NCI-H1436 treated with DMSO at 0.1 percent for 48 hours (cell line): ENCODE data around the gene MRPL10.

Experiments
- DNase-seq: peaks from one replicate; lab custom pipeline; 2025; lab: John Stamatoyannopoulos, UW

The MRPL10 gene

DNA sequence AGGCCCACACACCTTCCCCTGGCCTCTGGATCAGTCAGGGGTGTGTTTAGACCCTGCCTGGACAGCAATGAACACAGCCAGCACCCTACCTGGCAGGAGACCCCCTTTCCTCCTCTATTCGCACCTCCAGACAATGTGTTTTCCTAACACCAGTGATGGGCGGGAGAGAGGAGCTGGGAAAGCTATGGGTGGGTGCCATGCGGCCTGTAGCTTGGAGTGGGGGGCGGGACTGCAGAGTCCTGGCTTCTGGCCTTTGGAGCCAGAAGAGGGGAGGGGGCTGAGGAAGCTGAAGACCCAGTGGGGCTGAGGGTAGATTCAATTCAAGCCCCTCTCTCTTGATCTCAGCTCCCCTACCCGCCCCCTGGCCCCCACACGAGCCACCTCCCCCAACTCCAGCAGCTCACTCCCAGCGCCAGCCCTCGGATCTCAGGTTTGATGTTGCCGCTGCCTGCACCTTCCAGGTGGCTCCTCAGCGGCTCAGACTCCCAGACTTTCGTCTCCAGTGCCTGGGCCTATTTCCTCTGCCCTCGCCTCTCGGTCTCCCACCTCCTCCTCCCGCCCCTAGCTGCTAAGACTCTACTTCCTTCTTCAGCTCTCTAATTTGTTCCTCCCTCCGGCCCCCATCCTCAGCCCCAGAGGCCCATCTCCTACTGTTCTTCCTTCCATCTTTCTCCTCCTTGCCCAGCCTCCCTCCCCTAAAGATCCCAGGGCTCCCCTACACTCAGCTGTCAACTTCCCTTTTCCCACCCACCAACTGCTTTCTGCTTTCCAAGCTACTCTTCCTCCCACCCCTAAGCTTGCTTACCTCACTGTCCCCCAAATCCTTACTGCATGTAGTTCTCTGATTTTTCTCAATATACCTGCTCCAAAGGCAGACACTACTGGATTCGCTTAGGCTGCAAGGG, 26.5 kb upstream of the MRPL10 start:
- no peak for DNase-seq

DNA sequence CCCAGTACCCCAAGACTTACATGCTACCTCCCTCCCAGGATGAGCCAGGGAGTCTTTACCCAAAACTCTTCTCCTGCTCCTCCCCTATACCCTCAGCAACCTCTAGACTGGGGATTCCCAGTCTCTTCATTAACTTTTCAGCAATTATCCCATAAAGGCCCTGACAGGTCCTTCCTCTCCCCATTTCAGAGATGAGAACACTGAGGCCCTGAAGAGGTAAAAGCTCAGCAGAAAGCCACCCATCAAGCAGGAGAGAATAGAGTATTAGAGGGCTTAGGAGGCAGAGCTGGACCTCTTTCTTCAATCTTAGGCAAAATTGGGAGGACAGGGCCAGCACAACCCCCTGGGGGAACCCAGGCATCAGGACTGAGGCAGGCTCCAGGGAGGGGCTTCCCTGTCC, 25.5 kb upstream of the MRPL10 start:
- no peak for DNase-seq

DNA sequence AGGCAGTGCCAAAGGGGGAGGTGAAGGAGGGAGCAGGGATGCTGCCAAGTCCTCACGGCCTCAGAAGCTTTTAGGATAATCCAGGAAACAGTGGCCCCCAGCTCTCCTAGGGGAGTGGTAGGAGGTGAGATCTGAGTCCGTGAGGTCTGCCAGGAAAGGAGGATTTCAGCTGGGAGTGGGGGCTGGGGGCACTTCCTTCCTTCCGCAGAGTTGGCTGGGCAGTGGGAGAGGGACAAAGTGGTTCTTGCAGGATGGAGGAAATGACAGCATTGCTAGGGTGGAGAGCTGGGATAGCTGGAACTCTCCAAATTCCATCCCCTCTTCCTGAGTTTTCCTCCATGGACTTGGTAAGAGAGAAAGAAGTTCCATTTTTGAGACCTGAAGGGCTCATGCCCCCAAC, 24.4 kb upstream of the MRPL10 start:
- no peak for DNase-seq

DNA sequence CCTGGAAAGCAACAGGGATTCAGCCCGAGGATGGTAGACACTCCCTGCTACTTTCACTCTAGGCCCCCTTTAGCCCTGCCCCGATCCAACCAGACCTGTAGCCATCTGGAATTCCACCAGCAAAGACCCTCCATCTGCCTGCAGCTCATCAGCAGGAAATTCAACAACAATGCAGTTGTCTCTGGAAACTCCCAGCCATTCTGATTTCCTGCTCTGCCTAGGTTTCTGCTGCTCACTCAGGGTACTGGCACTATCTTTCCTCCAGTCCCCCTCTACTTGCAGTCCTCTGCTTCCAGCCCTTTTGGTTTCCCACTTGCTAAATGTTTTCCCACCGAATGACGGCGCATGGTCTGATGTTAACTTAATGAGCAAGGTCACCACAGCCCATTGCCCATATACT, 22.3 kb upstream of the MRPL10 start:
- no peak for DNase-seq

DNA sequence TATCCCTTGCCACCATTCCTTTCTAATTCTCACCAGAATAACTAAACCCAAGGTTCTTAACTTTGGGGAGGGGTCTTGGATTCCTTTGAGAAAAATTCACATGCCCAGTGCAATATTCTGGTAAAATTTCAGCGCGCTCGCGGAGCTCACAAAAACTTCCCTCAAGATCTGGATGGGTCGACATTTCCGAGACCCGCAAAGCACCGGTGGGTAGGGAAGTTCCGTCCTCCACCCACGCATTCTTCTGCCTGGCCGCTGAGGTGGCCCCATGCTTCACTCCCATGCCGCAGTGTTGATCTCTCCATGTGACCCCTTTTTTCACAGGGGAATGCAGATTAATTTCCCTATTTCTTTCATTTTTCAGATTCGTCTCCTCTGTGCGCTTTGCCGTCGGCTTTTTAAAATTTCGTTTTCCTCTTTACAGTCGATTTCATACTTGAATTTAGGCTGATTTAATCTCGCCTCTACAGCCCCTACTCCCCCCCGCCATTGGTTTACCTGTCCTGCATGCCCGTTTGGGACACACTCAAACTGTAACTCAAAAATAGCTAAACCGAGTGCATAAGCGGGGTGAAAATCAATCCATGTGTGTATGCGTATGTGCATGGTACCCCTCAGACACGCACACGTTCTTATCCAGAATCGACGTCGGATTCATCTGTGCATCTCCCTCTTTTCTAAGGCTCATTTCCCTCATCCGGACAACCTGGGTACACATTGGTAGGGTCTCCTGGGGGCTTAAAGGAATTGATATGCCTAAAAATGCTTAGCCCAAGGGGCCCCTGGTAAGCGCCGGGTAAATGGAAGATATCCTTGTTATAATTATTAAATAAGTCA, 21.0 kb upstream of the MRPL10 start:
- DNase-seq: no peak

DNA sequence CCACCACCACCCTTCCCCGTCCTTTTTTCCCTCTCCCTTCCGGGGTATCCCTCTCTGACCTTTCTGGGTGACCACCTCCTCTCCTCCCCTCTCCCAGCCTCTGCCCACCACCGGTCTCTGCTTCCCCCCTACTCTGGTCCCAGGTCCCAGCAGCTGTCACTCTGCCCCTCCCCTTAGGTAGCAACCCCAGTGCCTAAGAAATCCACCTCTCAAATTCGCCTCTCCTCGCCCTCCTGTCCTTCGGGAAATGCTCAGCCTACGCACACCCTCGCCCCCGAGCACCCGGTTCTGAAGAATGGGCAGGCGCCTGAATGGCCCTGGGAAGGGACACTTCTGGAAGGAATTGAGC, 20.4 kb upstream of the MRPL10 start:
- DNase-seq: no peak

DNA sequence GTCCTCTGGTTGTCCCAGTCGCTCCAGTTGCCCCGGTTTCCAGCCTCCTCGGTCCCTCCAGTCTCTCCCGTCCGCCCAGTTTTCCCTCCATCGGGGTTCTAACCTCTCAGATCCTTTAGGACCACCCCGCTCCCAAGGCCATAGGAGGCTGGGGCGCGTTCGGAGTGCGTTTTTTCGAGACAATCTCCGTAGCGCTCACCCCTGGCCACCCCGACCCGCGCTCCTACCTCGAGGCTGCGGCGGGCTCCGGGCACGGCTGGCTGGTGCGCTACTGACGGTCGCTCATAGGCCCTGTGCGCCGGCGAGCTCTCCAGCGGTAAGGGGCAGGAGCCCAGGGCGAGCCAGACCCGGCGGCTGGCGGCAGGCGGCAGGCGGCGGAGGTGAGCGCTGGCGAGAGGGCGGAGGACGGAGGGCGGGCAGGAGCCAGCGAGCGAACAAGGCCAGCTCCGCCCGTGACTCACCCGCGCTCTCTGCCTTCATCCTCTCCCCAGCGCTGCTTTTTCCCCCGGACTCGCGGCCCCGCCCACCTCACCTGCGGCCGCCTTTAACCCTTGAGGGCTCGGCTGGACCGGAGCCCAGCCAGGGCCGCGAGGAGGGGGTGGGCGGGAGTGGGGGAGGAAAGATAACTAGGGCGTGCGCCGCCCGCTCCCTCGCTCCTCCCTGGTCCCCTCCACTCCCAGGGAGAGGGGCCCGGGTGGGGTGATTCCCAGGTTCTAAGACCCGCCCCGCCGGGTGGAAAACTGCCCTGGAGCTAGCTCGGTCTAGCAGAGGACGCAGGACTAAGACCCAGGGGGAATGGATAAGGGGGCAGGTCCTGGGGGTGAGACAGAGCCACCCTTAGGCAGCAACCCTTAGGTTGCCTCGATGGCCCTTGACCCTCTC, 19.6 kb upstream of the MRPL10 start, which contains the start of gene SP6:
Gene SP6, minus strand, starts transcription at position 472 of the 882 bp plus-strand sequence. CDS start 2,734 bp downstream, outside the sequence.
- no peak for DNase-seq

DNA sequence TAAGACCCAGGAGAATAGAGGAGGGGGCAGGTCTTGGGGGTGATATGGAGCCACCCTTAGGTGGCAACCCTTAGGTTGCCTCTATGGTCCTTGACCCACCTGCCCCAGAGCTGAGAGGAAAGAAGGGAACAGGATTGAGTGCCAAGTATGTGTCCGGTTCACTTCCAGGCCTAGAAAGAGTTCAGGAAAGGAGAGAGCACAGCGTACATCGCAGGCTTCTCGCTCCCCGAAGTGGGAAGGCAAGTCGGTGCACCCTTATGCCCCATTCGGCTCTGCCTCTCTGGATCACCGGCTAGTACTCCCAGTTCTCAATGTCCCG, 19.0 kb upstream of the MRPL10 start:
- DNase-seq: no peak

DNA sequence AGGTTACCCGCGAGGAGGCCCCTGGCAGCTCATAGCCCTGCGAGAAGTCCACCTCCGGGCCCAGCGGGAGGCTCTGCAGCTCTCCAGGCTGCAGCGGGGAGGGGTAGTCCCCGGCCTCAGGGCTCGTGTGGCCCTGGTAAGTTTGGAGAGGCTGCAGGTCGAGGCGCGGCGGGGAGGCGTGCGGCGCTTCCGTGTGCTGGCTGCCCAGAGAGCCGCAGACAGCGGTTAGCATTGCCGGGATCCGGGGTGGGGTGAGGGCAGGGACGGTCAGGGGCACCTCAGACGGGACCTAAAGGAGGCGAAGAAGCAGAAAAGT, 16.8 kb upstream of the MRPL10 start:
- no peak for DNase-seq

DNA sequence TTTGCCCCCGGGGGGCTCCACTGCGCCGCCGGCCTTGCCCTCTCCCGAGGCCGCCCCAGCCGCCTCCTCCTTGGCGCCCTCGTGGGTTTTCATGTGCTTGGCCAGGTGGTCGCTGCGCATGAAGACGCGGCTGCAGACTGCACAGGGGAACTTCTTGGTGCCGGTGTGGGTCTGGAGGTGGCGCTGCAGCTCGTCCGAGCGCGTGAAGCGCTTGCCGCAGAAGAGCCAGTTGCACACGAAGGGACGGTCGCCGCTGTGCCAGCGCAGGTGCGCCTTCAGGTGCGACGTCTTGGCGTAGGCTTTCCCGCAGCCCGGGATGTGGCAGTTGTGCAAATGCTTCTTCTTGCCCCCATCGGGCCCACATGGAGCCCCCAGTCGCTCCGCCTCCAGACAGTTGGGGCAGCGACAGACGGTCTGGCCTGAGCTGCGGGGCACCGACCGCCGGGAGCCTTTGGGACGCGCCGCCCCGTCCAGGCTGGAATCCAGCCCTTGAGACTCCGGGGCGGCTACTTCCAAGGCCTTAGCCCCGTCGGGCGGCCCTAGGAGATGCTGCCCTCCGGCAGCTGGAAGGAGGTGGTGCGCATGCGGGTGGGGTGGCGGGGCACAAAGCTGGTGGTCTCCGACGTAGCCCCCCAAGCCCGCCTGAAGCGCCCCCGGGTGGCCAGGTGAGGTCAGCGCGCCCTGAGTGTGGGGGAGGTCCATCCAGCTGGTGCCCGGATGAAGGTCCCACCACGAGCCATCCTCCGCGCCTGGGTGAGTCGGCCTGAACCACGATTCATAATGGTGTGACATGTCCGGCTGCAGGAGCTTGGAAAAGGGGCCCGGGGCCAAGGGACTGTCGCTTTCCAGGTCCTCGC, 16.2 kb upstream of the MRPL10 start:
- DNase-seq: no peak

DNA sequence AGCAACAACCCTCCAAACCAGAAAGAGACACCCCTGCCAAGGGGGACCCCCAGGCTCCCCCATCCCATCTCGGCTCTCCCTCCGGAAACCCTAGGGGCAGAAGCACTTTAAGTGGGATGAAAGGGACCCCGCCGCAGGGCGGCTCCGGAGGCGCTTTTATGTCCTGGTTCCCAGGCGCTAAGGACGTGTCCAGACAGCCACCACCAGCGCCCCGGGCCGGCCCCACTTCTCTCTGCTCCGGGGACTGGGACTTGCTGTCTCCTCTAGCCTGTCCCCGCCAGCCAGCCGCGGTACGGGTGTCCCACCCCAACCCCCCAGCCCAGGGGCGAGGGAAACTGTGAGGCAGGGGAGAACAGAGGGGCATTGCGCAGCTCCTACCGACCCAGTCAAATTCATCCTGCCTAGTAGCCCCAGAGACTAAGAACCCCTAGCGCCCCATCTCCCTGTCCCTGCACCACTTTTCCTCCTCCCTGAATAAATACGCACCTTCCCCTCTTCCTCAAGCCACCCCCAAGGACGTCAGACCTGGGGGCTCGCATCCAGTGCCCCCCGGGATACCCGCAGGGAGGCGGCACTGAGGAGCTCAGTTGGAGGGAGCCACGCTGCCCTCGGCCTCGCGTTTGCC, 15.5 kb upstream of the MRPL10 start:
- DNase-seq: no peak

DNA sequence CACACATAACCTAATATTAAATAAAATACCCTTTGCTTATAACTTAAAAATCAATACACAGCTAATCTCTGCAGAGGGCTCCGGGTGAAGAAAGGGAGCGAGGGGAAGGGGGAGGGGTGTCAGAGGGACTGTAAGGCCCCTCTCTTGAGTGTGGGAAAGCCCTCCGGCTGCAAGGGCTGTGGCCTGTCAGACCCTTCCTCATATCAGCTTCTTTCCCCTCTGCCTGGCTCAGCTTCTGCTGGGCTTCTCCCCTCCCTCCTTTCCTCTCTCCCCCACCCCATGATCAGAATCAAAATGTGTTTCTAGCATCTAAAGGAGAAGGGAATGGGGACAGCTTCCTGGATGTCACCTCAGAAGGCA, 14.4 kb upstream of the MRPL10 start:
- no peak for DNase-seq

DNA sequence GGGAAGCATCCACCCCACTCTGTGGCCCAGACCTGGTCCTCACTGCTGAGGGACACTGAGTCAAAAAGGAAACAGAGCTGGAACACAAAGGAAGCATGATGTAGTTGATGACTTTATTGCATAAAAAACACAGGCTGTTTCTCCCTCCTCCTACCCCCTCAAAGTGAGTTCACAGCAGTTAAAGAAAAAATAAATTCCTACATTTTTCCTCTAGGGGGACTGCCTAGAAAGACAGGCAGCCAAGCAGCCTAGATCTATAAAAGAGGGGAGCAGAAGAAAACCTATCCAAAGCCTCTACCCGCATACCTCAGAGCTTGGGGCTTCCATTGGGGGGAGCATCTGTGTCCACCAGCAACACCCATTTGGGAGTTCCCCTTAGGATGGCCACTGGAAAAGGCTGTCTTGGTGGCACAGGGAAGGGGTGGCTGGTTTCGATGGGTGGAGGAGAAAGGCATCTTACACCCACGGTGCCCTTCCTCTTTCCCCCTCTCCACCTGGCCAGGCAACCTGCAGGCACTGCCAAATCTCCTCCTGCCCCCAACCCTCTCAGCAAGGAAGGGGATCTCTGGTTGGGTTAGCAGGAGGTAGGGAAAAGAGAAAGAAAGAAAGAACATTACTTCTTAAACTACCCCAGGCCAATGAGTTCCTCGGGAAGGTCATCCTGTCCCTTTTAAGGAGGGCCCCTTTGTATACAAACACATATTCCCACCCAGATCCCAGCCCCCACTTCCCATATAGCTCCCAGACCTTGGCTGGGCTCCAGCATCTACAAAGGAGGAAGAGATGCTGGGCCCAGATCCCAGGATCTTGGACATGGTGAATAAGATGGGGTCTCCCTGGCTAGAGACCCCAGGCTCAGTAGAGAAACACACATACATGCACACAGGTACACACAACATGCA, 13.7 kb upstream of the MRPL10 start:
- DNase-seq: no peak

DNA sequence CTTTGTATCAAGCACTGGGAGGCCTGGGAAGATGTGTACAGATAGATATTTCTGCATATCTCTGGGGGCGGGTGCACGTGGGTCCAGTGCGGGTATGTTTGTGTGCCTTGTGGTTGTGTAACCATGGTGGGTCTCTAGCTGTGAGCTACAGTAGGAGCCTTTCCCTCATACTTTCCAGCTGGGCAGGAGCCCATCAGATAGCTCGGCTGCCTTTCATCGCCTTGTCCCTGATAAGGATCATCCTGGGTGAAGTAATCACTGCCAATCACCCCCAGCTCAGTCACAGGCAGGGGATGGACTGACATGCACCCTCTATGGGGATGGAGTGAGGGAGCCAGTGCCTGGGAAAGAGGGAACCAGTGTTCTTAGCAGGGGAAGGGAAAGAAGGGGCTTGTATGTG, 12.9 kb upstream of the MRPL10 start:
- DNase-seq: no peak

DNA sequence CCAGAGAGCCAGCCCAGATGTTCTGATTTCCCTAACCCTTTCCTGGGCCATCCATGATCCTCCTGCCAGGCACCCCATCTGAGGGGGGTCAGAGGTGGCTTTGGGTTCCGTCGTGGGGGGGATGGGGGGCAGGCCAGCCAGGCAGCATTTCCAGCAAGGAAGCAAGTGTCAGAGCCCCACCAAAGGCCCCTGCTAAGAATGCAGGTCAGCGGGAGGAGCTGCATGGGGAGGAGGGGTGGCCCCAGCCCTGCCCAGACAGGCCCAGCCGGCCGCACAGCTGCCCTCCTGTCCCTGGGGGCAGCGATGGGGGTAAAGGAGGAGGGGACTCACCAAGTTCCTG, 12.0 kb upstream of the MRPL10 start:
- no peak for DNase-seq

DNA sequence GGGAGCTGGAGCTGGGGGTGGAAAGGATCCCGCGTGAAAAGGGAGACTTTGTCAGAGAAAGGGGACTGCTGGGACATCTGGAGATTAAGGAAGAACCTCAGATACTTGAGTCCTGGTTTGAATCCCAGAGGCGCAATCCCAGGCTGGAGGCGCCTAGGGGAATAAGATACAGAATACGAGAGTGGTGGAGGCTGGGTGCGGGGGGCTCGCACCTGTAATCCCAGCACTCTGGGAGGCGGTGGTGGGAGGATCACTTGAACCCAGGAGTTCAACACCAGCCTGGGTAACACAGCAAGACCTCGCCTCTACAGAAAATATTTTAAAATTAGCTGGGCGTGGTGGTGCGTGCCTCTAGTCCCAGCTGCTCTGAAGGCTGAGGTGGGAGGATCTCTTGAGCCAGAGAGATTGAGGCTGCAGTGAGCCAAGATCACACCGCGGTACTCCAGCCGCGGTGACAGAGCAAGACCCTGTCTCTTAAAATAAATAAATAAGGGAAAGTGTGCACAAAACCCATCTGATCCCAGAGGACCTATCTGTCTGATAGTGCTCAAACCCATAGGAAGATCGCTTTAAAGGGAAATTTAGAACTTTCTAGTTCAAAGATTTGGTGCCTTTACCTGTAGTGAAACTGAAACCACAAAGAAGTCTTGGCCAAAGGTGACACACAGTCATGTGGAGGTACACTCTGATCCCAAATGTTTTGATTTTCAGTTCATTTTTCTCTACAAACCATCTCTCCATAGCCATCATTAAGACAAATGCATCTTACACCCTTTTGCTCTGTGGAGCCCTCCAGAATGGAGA, 10.3 kb upstream of the MRPL10 start:
- DNase-seq: no peak

DNA sequence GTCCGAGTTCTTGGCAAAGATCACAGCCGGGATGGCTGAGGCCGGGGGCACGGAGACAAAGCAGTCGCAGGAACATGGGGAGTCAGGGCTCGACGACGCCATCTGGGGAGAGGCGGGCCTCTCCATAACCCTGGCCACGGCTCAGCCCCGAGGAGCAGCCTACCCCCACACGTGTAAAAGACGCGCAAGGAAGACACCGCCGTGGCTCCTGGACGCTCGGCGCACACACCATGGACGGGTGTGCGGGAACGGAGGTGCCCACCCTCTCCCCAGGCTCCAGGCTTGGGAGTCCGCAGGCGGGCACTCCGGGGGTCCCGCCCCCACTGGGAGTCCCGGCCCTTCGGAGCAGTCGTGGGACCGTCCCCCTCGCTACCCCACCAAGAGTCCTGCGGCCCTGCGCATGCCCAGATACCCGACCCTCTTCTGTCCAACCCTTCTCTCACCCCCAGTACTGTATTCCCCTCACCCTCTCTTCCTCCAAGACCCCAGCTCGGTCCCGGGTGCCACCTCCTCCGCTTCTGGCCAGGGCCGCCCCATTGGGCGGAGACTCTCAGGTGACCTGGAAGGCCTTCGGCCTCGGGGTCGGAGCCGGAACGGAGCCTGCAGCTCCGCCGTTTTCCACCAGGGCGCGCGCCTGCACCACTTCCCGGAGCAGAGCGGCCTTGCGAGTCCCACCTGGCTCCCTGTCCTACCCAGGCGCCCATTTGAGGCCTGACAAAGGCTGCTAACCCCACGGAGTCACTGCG, 9.6 kb upstream of the MRPL10 start, which contains the start of gene SCRN2:
Gene SCRN2, minus strand, starts transcription at position 532 of the 746 bp plus-strand sequence. Its CDS starts 430 bp downstream, at position 102.
- peak; percentile 71 for DNase-seq

DNA sequence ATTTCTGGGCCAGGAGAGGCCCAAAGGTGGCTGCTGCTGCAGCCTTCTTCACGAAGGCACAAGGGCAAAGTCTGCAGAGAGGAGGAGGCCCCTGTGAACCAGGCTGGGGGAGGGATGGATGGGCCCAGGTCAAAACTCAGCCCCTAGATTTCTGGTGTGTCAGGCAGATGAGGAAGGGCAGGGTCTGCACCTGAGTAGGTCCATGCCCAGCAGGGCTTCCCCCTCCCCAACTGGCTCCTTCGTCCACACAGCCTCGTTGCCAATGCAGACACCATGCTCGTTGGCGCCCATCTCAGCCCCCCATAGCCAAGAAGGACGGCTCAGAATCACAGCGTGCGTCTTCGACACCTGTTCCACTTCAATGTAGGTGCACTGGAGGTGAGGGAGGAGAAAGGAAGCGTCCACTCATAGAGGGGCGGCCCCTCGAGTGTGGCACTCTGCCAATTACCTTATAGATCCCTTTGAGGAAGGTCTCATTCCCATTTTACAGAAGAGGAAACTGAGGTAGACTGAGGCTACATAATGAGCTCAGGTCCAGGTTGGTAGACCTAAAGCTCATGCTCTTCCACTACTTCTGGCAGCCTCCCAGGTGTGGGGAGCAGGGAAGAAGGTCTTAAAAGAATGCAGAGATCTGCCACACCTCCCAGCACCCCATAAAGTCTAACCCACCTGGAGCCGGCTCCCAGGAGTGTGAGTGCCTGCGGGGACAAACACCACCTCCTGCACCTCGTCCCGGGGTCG, 8.8 kb upstream of the MRPL10 start:
- no peak for DNase-seq
